Posterior vena cava (tissue), 2 donors: ENCODE data around the gene BMP8A. TPM values are rescaled to one million over a fixed set of nuclear protein-coding genes. Genes with fewer than 3 reads are reported as not detected.
"Not testable (repeated sequence)": the region's sequence is repeated elsewhere in the genome, so short reads cannot be mapped to it uniquely, and the experiment has no call there.

Experiments
- DNase-seq: peaks from one replicate; pipeline ENCODE4 v3.0.0-alpha.2; 2020; ENCODE audit warnings: low spot score
- intact Hi-C, 2 donors: fragments of 100-400 bp; cut with DNase I; formaldehyde crosslinking; loops; one replicate each; pipeline versions ENCODE4 v1.14.1 to v1.14.2; 2022 to 2023
- long read RNA-seq, 2 donors: library from polyadenylated mRNA; unstranded; transcript quantifications; one replicate each; pipeline ENCODE4 v2.0.0, GENCODE V29; 2020 to 2021
- total RNA-seq, 2 donors: library from RNA; stranded (reverse); fragmentation: NEBNext Ultra II Directional; extraction: Animal tissue kit (Norgen Biotek cat#: 25700); gene quantifications; one replicate each; pipeline ENCODE4 v1.2.1, GENCODE V29; 2021
- donor health status: DM: yes; HTN: yes; CAD: no.
- donor health status: DM: yes; HTN: yes; CAD: no.

The BMP8A gene
- total RNA-seq = under 1 TPM; 0.65 to 0.90 TPM
- long read RNA-seq, donor 1, partial matches to known transcripts = 1 of 1 reads
- long read RNA-seq, donor 1, other reads (novel, unspliced or antisense) = 0 of 1 reads
- long read RNA-seq, donor 2, partial matches to known transcripts = 1 of 1 reads
- long read RNA-seq, donor 2, other reads (novel, unspliced or antisense) = 0 of 1 reads

- intact Hi-C loops = no loop called here
- peak; percentile 86 for DNase-seq
These were observed at the start of gene BMP8A for GRCh38 chr1:39491146-39491921. Gene BMP8A, plus strand, starts transcription at chr1:39491636. Its CDS starts 356 bp downstream, at chr1:39491992.

DNA sequence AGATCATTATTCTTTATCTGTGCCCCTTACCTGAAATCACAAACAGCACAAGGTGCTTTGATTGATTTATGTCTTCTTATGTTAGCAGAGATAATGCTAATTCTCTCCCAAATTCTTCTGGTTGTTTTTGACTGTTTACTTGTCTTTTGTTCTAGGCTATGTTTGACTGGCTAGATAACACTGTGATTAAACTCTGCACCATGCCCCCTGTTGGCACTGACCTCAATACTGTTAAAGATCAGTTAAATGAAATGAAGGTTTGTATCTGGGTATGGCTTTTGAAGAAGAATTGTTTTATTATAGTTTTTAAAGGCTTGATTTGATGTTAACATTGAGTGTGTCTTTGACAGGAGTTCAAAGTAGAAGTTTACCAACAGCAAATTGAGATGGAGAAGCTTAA is 49.6 kb upstream of the BMP8A start:
- intact Hi-C loops = no loop called here

DNA sequence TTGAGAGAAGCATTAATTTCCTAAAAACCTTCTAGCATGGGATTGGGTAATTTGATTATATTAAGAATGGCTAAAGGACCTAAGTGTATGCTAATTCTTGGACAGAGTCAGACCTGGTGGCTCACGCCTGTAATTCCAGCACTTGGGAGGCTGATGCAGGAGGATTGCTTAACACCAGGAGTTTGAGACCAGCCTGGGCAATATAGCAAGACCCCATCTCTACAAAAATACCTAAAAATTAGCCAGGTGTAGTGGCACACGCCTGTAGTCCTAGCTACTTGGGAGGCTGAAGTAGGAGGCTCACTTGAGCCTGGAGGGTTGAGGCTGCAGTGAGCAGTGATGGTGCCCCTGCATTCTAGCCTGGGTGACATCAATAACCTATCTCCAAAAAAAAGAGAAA is 45.9 kb upstream of the BMP8A start:
- DNase-seq = no peak
- intact Hi-C loops = no loop called here

More for the DNA sequence above, 49.6 kb upstream of the BMP8A start:
- no peak for DNase-seq

DNA sequence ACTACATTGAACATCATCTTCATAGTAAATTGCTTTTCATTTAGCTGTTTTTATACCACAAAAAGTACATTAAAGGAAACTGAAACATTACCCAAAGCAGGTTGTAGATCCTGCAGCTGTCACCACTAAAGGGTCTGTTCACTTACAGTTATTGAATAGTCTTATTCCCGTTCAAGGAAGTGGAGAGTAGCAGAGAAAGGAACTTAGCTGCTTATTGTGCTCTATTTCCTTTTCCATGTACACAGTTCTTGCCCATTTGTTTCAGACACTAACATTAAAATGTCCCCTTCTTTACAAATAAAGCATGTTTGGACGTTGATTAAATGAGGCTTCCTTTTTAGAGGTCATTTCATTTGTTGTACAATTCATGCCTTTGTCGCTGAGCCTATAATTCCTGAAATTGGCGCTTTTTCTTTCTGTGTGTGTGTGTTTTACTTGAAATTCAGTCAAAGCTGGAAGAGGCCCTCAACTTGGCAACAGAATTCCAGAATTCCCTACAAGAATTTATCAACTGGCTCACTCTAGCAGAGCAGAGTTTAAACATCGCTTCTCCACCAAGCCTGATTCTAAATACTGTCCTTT is 44.4 kb upstream of the BMP8A start:
- no peak for DNase-seq
- intact Hi-C loops = no loop called here

GRCh38 chr1:39450041-39450440 is 41.4 kb upstream of the BMP8A start:
- DNase-seq, intact Hi-C loops: not testable (repeated sequence)

DNA sequence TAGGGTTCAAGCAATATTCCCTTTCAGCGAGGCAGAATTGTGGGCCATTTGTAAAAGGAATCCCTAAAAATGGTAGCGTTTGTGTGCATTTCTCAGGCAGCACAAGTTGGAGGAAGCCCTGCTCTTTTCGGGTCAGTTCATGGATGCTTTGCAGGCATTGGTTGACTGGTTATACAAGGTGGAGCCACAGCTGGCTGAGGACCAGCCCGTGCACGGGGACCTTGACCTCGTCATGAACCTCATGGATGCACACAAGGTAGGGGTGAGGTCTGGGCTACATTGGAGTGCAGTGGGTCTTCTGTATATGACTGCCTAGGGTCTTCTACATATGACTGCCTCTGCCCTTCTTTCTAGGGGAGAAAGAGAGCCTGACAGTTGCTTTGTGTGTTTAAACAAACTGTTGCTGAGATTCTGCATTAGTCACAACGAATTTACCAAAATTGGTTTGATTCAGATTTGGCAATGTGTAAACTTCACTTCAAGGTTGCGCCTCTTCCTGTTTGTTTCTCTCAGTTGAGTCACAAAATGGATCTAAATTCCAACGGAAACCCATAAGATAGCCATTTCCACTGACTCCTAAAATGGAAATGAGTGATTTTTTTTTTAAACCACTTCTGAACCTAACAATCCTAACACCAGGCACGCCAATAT is 40.4 kb upstream of the BMP8A start:
- intact Hi-C loops = no loop called here
- DNase-seq = no peak

GRCh38 chr1:39452081-39452480 is 39.4 kb upstream of the BMP8A start:
- no peak for DNase-seq
- intact Hi-C loops = no loop called here

DNA sequence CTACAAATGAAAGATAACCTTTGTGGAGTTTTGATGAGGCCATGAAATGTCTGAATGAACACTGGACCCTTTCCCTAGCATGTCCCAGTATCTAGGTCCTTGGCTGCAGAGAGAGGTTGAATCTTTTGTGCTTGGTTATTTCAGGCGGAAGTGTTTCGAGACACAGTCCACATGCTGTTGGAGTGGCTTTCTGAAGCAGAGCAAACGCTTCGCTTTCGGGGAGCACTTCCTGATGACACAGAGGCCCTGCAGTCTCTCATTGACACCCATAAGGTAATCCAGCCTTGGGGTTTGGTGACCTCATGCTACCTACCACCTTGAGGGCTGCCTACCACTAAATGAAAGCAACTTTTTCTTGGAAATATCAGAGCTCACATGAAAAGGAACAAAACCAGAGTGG is 38.9 kb upstream of the BMP8A start:
- no peak for DNase-seq
- intact Hi-C loops = no loop called here

DNA sequence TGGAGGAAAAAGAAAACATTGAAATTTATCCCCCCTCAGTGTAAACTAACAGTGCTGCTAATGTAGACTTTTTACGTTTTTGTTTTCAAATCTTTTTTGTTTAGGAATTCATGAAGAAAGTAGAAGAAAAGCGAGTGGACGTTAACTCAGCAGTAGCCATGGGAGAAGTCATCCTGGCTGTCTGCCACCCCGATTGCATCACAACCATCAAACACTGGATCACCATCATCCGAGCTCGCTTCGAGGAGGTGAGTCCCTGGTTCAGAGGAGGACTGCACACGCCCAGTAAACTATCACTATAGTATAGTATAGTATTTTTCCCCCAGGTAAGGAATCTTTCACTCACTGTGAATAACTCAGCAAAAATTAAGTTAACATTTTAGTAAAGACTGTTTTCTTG is 37.8 kb upstream of the BMP8A start:
- DNase-seq = peak; percentile 92
- intact Hi-C loops = no loop called here

DNA sequence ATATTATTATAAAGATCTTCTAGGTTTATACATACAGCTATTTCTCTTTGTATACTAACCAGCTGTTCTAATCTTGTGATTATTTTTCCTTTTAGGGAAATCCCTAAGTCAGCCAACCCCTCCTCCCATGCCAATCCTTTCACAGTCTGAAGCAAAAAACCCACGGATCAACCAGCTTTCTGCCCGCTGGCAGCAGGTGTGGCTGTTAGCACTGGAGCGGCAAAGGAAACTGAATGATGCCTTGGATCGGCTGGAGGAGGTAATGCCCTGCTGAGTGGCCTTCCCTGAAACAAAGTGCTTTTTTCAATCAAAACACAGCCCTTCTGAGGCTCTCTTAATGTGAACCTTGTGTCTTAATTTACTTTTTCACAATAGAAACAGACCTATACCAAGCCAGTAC is 32.4 kb upstream of the BMP8A start:
- DNase-seq = no peak
- intact Hi-C loops = no loop called here

DNA sequence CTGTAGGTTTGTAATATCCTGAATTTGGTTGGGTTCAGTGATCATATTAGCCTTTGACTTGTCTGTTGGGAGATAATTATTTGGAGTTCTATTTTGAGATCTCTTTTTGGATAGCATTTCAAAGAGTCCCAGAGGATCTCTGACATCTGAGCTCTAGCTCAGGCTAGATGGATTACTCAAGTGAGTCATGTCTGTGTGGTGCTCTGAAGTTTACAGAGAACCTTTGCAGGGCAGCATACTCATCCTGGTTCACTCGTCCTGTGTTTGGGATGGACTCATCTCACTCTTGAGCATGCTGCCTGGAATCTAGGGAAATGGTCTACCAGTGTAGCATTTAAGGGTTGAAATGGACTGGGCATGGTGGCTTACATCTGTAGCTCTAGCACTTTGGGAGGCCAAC is 29.4 kb upstream of the BMP8A start:
- intact Hi-C loops = no loop called here
- DNase-seq = no peak

DNA sequence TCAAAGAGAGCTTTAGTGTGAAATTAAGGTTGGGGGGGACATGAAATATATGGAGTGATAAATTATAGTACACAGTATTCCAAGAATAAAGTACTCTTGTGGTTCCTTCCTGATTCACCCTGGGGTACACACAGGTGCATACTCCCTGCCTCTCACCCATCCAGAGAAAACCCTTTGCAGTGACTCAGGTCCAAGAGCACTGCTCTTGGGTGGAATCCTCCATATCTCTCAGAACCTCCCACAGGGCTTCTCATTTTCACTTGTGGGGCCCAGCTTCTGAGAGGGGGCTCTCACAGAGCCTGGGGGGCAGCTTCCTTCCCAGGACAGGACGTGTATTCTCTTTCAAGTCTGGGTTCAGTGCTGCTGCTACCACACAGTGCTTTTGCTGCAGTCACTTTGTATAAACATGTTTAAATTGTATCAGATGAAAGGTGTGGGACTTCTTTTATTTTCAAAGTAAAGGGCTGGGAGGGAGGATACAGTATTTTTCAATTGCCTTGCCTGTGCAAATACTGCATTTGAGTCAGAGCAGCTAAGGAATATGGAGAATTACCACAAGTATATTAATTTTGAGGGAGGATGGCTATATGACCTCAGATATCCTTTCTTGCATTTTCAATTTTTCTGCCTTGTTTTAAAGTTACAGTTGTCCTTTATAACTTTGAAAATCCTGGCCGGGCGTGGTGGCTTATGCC is 24.9 kb upstream of the BMP8A start:
- intact Hi-C loops = no loop called here

GRCh38 chr1:39467108-39467720 is 24.2 kb upstream of the BMP8A start:
- intact Hi-C loops, DNase-seq: not testable (repeated sequence)

More for the DNA sequence above, 24.9 kb upstream of the BMP8A start:
- no peak for DNase-seq

DNA sequence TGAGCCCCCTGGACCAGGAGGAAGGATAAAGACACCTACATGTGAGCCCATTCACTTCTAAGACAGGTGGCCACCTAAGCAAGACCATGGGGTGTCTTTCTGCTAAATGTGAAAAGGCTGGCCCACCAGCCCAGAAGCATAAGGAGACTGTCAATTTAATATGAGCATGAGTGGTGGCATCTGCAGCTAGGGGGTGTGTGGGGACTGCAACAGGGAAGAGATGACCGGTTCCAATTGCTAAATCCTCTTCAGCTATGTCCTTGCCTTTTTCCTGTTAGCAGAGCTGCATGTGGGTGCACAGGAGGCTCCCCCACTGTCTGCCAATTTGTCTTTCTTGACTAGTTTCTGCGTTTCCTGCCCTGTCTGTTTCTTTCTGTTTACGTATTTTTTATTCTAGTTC is 22.3 kb upstream of the BMP8A start:
- intact Hi-C loops = no loop called here
- no peak for DNase-seq

DNA sequence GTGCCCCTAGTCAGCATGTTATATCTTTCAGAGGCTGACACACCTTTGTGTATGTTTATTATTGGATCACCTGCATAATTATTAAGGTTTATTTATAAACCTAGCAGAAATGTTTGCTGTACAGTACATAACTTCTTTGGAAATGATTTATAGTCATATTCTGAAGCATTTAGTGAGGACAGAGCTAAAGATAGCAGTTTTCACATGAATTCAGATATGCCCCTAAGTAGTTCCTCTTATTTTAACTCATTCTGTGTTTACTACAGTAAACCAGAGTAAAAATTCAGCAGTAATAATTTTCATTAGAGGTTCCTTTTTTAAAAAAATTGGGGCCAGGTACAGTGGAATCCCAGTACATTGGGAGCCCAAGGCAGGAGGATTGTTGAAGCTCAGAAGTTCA is 21.4 kb upstream of the BMP8A start:
- intact Hi-C loops = no loop called here

GRCh38 chr1:39472826-39473225 is 18.6 kb upstream of the BMP8A start:
- intact Hi-C loops = no loop called here
- DNase-seq = no peak

More for the DNA sequence above, 21.4 kb upstream of the BMP8A start:
- no peak for DNase-seq

- intact Hi-C loops = no loop called here
- no peak for DNase-seq
These were observed 18.1 kb upstream of the BMP8A start for GRCh38 chr1:39473324-39473723.

DNA sequence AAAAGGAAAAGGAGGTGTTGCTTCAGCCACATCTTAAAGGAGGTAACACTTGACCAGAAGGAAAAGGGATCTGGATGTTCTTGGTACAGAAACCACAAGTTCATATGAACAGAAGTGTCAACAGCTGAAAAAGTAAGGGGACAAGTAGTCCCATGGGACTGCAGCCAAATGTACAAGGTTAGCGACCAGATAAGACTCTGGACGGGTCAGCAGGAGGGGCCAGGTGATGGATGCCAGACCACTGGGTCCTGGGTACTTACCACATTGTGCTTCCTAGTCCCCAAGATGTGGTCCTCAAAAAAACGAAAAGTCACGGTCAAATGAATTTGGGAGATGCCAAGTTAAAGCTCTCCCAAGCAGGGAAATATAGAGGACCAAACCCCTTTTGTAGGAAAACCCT is 16.6 kb upstream of the BMP8A start:
- intact Hi-C loops = no loop called here
- no peak for DNase-seq

DNA sequence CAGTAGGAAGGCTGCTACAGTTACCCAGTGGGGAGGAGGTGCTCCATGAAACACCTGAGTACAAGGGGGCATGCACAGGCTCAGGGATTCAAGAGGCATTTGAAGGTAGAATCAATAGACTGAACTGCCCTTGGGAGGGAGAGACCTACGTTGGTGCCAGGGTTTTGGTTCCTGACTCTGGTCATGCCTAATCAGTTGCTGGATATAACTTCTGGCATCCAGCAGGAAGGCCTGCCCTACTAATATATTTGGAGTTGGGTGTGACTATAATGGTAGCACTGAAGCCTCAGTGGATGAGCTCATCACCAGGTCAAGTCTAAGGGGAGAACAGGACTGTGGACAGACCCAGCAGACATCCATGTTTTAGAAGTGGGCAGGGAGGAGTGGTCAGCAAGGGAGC is 15.9 kb upstream of the BMP8A start:
- intact Hi-C loops = not testable (repeated sequence)

More for the DNA sequence above, 15.9 kb upstream of the BMP8A start:
- DNase-seq = not testable (repeated sequence)
